Panc1 (cell line): ENCODE data around the gene CRIP2. TPM values are rescaled to one million over a fixed set of nuclear protein-coding genes. Genes with fewer than 3 reads are reported as not detected.

Source experiments
- ATAC-seq: fragments of 200-7000 bp; cut with Tn5 transposase; 2 replicates; pipeline ENCODE4 v1.9.1; 2020; ENCODE audit warnings: mild to moderate bottlenecking, moderate library complexity
- BruUV-seq: library from RNA; stranded (reverse); fragments of 400-500 nt; replicated peaks from 2 replicates; lab custom pipeline; 2021; lab: Mats Ljungman, UMichigan
- CTCF ChIA-PET: fragments of 300-600 bp; sonication (Branson Sonifier 250); formaldehyde crosslinking; loops from one replicate; lab custom pipeline; 2022; ENCODE audit warnings: antibody characterized with exemption; lab: Charles Lee
- POLR2A ChIA-PET: fragments of 300-600 bp; sonication (Branson Sonifier 250); formaldehyde crosslinking; loops from one replicate; lab custom pipeline; 2022; ENCODE audit warnings: antibody characterized with exemption; lab: Charles Lee
- DNase-seq: peaks from one replicate; pipeline ENCODE4 v3.0.0-alpha.2; 2010; ENCODE audit warnings: low read depth, low spot score
- H3K27ac ChIP-seq: 2 replicates; pipeline ENCODE4 v1.5.1; 2011; ENCODE audit warnings: mild to moderate bottlenecking, low read length, inconsistent platforms
- H3K27me3 ChIP-seq: fragments of 200-500 bp; sonication (Bioruptor generic); 2 replicates; pipeline ENCODE4 v1.6.0; 2014; ENCODE audit warnings: low read length, inconsistent platforms; ENCODE audit not compliant: control insufficient read depth, insufficient read depth
- H3K36me3 ChIP-seq: fragments of 200-500 bp; sonication (Bioruptor generic); 2 replicates; pipeline ENCODE4 v1.5.1; 2014; ENCODE audit warnings: inconsistent platforms, mild to moderate bottlenecking, low read length, moderate library complexity; ENCODE audit not compliant: control insufficient read depth, insufficient read depth
- H3K4me1 ChIP-seq: 2 replicates; pipeline ENCODE4 v1.5.1; 2011; ENCODE audit warnings: inconsistent platforms, mild to moderate bottlenecking, low read length, moderate library complexity; ENCODE audit not compliant: control insufficient read depth, insufficient read depth
- H3K4me3 ChIP-seq, 2 experiments: 2 replicates each; pipeline ENCODE4 v1.5.1; 2011 to 2012; ENCODE audit warnings: low read depth in 2 of 2, low read length in 2 of 2, mild to moderate bottlenecking in 2 of 2, inconsistent platforms in 1 of 2, moderate library complexity in 1 of 2
- H3K9me3 ChIP-seq: fragments of 200-500 bp; sonication (Bioruptor generic); 2 replicates; pipeline ENCODE4 v1.5.1; 2014; ENCODE audit warnings: low read depth, mild to moderate bottlenecking, inconsistent platforms, low read length, moderate library complexity; ENCODE audit not compliant: control insufficient read depth, insufficient read depth
- POLR2AphosphoS5 ChIP-seq: IDR thresholded peaks from 2 replicates; pipeline ENCODE4 v1.6.1; 2012; ENCODE audit warnings: mild to moderate bottlenecking, low read depth, low read length, moderate library complexity
- SIN3A ChIP-seq: IDR thresholded peaks from 2 replicates; pipeline ENCODE4 v1.6.1; 2012; ENCODE audit warnings: low read depth, mild to moderate bottlenecking, low read length, moderate library complexity, borderline replicate concordance; ENCODE audit not compliant: insufficient read depth
- TCF7L2 ChIP-seq: IDR thresholded peaks from 2 replicates; pipeline ENCODE4 v1.6.1; 2011; ENCODE audit warnings: mild to moderate bottlenecking, low read depth, low read length, inconsistent platforms
- in situ Hi-C: cut with HindIII; loops from 2 replicates; pipeline ENCODE4 v1.10.0; 2016; ENCODE audit warnings: low sequenced_read_pairs, low pct_unique_long_range_greater_than_20kb
- intact Hi-C: fragments of 100-400 bp; cut with micrococcal nuclease; formaldehyde crosslinking; loops from one replicate; pipeline ENCODE4 v1.10.0; 2022; ENCODE audit not compliant: unreplicated experiment
- total RNA-seq: library from RNA; stranded (reverse); gene quantifications from one replicate; pipeline ENCODE4 v1.2.1, GENCODE V29; 2021; ENCODE audit not compliant: unreplicated experiment
- TF ChIP-seq, protein P1 (sequence below), 2 experiments: IDR thresholded peaks; 2 replicates each; pipeline ENCODE4 v1.6.1; 2011 to 2012; ENCODE audit warnings: low read depth in 2 of 2, control low read depth in 1 of 2, low read length in 1 of 2, mild to moderate bottlenecking in 1 of 2, moderate library complexity in 1 of 2; ENCODE audit not compliant: insufficient read depth in 1 of 2
- TF ChIP-seq, protein P2 (sequence below): fragments of 450-650 bp; IDR thresholded peaks from 2 replicates; pipeline ENCODE4 v1.5.1; 2017; ENCODE audit warnings: mild to moderate bottlenecking

Gene CRIP2
- total RNA-seq, 1 experiment from 2014 or later: 280 TPM

DNA sequence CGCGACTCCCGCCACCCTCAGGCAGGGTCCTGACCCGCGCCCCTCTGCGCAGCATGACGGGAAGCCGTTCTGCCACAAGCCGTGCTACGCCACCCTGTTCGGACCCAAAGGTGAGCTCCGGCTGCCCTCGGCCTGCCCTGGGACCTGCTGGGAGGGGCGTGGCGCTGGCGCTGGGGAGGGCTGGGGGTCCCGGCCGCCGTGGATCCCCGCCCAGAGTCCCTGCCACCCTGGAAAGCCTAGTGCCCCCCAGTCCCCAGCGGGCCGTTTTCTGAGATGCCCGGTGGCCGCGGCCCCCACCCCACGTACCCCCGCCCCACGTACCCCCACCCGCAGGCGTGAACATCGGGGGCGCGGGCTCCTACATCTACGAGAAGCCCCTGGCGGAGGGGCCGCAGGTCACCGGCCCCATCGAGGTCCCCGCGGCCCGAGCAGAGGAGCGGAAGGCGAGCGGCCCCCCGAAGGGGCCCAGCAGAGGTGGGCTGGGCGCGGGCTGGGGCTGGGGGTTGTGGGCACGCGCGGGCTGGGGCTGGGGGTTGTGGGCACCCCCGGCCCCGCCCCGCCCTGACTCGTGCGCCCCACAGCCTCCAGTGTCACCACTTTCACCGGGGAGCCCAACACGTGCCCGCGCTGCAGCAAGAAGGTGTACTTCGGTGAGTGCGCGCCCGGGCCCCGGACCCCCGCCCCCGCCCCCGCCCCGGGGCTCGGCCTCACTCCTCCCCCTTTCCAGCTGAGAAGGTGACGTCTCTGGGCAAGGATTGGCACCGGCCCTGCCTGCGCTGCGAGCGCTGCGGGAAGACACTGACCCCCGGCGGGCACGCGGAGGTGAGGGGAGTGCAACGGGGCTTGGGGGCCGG, 4.0 kb downstream of the CRIP2 start:
- H3K4me1 ChIP-seq: peaks cover 45% of the 10 kb centered on the region

DNA sequence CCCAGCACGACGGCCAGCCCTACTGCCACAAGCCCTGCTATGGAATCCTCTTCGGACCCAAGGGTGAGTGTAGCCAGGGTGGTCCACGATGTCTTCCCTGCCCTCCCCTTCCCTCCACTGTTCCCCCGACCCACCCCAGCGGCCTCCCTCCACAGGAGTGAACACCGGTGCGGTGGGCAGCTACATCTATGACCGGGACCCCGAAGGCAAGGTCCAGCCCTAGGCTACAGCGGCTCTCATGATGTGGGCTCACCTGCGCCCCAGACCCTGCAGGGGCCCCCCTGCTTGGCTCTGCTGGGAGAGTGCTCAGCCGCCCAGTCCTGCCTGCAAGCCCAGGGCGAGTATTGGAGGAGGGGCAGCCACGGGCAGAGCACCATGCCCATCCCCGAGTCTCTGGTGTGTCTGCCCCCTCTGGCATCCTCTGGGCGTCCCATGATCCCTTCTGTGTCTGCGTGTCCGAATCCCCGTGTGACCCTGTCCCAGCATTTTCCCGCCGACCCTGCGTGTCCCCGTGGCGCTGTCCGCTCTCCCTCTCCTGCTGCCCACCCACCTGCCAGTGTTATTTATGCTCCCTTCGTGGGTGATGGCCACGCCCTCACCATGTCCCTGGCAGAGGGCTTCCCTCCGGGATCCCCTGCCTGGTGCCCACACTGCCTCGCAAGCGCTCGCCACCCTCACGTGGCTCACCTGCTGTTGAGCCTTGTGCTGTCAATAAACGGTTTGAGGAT, 5.0 kb downstream of the CRIP2 start:
- intact Hi-C loops (loop anchor here (10.0 kb wide), 1 partner anchor 105 kb away; no protein-coding TSS in a partner anchor), in situ Hi-C loops (no loop called here)
- BruUV-seq: TSS peak; percentile 94
- ATAC-seq (no peak), DNase-seq (no peak)
- peaks cover 53% of the 10 kb centered on the region for H3K4me1 ChIP-seq
- no peak for TF ChIP-seq POLR2AphosphoS5
- TF ChIP-seq, protein P1, sequence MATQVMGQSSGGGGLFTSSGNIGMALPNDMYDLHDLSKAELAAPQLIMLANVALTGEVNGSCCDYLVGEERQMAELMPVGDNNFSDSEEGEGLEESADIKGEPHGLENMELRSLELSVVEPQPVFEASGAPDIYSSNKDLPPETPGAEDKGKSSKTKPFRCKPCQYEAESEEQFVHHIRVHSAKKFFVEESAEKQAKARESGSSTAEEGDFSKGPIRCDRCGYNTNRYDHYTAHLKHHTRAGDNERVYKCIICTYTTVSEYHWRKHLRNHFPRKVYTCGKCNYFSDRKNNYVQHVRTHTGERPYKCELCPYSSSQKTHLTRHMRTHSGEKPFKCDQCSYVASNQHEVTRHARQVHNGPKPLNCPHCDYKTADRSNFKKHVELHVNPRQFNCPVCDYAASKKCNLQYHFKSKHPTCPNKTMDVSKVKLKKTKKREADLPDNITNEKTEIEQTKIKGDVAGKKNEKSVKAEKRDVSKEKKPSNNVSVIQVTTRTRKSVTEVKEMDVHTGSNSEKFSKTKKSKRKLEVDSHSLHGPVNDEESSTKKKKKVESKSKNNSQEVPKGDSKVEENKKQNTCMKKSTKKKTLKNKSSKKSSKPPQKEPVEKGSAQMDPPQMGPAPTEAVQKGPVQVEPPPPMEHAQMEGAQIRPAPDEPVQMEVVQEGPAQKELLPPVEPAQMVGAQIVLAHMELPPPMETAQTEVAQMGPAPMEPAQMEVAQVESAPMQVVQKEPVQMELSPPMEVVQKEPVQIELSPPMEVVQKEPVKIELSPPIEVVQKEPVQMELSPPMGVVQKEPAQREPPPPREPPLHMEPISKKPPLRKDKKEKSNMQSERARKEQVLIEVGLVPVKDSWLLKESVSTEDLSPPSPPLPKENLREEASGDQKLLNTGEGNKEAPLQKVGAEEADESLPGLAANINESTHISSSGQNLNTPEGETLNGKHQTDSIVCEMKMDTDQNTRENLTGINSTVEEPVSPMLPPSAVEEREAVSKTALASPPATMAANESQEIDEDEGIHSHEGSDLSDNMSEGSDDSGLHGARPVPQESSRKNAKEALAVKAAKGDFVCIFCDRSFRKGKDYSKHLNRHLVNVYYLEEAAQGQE (IDR thresholded peaks at IDR 0.05; ENCODE audit: insufficient read depth in 1 of 2, low read depth in 2 of 2, low read length in 1 of 2): peak in 1 of 2 experiments; percentile 49; a peak in 1 of 4 replicates
- no peak overlapping the region for H3K4me3 ChIP-seq
- H3K9me3 ChIP-seq: no peaks in the 10 kb centered on the region
- no peaks in the 10 kb centered on the region; the same call in 1 of the 2 replicates for H3K36me3 ChIP-seq
- CTCF ChIA-PET: interaction anchor here (1.8 kb wide), 1 partner anchor 10 kb away, joined by 18 read pairs; no protein-coding TSS in a partner anchor
- no peaks in the 10 kb centered on the region for H3K27me3 ChIP-seq
- POLR2A ChIA-PET: no interaction called here
- H3K27ac ChIP-seq: peak overlapping the region; percentile 39; the same call in 1 of the 2 replicates

More for the DNA sequence above, 4.0 kb downstream of the CRIP2 start:
- CTCF ChIA-PET: no interaction called here
- Histone ChIP-seq H3K36me3 (no peaks in the 10 kb centered on the region; the same call in 1 of the 2 replicates), H3K4me3 (no peak overlapping the region), H3K9me3 (no peaks in the 10 kb centered on the region), H3K27ac (no peak overlapping the region), H3K27me3 (no peaks in the 10 kb centered on the region)
- BruUV-seq: no TSS peak
- DNase-seq (no peak), ATAC-seq (no peak)
- no peak for TF ChIP-seq TCF7L2
- TF ChIP-seq, protein P1 (IDR thresholded peaks at IDR 0.05; ENCODE audit: insufficient read depth in 1 of 2, low read depth in 2 of 2, low read length in 1 of 2): no peak
- no peak for TF ChIP-seq SIN3A
- TF ChIP-seq, protein P2, sequence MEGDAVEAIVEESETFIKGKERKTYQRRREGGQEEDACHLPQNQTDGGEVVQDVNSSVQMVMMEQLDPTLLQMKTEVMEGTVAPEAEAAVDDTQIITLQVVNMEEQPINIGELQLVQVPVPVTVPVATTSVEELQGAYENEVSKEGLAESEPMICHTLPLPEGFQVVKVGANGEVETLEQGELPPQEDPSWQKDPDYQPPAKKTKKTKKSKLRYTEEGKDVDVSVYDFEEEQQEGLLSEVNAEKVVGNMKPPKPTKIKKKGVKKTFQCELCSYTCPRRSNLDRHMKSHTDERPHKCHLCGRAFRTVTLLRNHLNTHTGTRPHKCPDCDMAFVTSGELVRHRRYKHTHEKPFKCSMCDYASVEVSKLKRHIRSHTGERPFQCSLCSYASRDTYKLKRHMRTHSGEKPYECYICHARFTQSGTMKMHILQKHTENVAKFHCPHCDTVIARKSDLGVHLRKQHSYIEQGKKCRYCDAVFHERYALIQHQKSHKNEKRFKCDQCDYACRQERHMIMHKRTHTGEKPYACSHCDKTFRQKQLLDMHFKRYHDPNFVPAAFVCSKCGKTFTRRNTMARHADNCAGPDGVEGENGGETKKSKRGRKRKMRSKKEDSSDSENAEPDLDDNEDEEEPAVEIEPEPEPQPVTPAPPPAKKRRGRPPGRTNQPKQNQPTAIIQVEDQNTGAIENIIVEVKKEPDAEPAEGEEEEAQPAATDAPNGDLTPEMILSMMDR: no peak
- TF ChIP-seq POLR2AphosphoS5: no peak
- intact Hi-C loops (no loop called here), in situ Hi-C loops (no loop called here)
- POLR2A ChIA-PET: interaction anchor here (0.6 kb wide), 1 partner anchor 14 kb away, joined by 6 read pairs; no protein-coding TSS in a partner anchor
